ENCODE data around the gene GNAL.
"Not testable (repeated sequence)": the region's sequence is repeated elsewhere in the genome, so short reads cannot be mapped to it uniquely, and the experiment has no call there.

The GNAL gene

DNA sequence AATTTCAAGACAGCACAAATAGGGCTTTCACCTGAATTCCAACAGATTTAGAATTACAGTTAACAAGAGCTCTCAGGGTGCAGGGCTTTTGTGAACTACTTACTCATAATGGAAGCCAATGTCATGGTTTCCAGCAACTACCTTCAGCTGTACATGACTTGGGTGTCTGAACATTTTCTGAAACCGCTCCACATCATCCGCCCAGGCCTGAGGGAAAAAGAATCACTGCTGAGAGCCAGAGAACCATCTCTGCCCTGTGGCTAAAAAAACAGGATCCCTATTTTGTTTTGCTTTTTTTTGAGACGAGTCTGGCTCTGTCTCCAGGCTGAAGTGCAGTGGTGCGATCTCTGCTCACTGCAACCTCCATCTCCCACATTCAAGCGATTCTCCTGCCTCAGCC is 200.2 kb downstream of the GNAL start:
- Mint-ChIP-seq H3K27me3 (no peaks in the 10 kb centered on the region), H3K4me3 (no peak overlapping the region), H3K36me3 (peaks cover 6% of the 10 kb centered on the region), H3K9me3 (no peaks in the 10 kb centered on the region), H3K4me1 (peaks cover 6% of the 10 kb centered on the region), H3K27ac (no peak overlapping the region)

DNA sequence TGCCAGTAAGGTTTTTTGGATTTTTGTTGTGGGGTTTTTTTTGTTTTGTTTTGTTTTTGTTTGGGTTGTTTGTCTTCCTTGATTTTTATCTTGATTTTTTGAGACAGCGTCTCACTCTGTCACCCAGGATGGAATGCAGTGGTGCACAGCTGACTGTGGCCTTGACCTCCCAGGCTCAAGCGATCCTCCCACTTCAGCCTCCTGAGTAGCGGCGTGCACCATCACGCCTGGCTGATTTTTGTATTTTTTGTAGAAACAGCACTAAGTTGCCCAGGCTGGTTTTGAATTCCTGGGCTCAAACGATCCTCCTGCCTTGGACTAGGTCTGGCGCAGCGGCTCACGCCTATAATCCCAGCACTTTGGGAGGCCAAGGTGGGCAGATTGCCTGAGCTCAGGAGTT is 202.7 kb downstream of the GNAL start:
- H3K27ac Mint-ChIP-seq, result no peak overlapping the region
- H3K9me3 Mint-ChIP-seq, result no peaks in the 10 kb centered on the region
- H3K4me3 Mint-ChIP-seq, result no peak overlapping the region
- no peaks in the 10 kb centered on the region for H3K27me3 Mint-ChIP-seq
- H3K36me3 Mint-ChIP-seq, result peaks cover 3% of the 10 kb centered on the region
- H3K4me1 Mint-ChIP-seq, result peaks cover 6% of the 10 kb centered on the region

DNA sequence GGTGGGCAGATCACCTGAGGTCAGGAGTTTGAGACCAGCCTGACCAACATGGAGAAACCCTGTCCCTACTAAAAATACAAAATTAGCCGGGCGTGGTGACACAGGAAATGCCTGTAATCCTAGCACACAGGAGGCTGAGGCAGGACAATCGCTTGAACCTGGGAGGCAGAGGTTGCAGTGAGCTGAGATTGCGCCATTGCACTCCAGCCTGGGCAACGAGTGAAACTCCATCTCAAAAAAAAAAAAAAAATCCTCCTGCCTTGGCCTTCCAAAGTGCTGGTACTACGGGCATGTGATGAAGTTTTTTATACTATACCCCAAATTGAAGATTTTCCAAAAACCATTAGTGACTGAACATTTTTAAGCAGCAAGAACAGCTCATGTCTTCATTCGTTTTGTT is 203.4 kb downstream of the GNAL start:
- not testable (repeated sequence) for H3K27me3 Mint-ChIP-seq, H3K27ac Mint-ChIP-seq, H3K36me3 Mint-ChIP-seq, H3K4me3 Mint-ChIP-seq, H3K9me3 Mint-ChIP-seq, H3K4me1 Mint-ChIP-seq

DNA sequence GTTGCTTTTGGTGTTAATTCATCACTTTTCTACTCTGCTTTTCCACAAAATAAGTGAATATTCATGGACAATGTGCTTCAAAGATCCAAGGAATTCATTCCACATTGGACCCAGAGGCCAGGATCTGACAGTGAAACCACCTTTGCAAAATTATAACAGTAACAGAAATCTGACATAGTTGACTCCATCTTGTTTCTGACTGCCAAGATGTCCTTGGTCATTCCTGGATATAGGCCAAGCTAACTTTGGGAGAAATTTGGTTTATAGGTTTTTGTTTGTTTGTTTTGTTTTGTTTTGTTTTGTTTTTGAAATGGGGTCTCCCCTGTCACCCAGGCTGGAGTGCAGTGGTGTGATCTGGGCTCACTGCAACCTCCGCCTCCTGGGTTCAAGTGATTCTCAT is 208.7 kb downstream of the GNAL start:
- Mint-ChIP-seq H3K4me1 (peaks cover 6% of the 10 kb centered on the region), H3K36me3 (peaks cover 4% of the 10 kb centered on the region), H3K27ac (no peak overlapping the region), H3K4me3 (no peak overlapping the region), H3K9me3 (no peaks in the 10 kb centered on the region), H3K27me3 (no peaks in the 10 kb centered on the region)

DNA sequence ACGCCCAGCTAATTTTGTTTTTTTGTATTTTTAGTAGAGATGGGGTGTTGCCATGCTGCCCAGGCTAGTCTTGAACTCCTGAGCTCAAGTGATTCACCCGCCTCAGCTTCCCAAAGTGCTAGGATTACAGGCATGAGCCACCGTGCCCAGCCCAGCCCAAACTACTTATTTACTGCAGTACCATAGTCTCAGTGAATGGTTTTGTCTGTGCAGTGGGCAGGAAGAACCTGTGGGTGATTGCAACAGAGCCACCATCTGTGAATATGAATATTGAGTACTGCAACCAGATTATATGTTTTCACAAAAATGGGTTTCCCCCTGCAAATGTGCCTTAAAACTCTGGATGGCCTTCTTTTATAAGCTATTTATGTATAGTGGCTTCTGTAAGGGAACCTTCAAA is 210.0 kb downstream of the GNAL start:
- H3K4me1 Mint-ChIP-seq, result peaks cover 4% of the 10 kb centered on the region
- no peaks in the 10 kb centered on the region for H3K27me3 Mint-ChIP-seq
- H3K4me3 Mint-ChIP-seq, result no peak overlapping the region
- H3K36me3 Mint-ChIP-seq, result peaks cover 7% of the 10 kb centered on the region
- H3K9me3 Mint-ChIP-seq, result no peaks in the 10 kb centered on the region
- H3K27ac Mint-ChIP-seq, result no peak overlapping the region

DNA sequence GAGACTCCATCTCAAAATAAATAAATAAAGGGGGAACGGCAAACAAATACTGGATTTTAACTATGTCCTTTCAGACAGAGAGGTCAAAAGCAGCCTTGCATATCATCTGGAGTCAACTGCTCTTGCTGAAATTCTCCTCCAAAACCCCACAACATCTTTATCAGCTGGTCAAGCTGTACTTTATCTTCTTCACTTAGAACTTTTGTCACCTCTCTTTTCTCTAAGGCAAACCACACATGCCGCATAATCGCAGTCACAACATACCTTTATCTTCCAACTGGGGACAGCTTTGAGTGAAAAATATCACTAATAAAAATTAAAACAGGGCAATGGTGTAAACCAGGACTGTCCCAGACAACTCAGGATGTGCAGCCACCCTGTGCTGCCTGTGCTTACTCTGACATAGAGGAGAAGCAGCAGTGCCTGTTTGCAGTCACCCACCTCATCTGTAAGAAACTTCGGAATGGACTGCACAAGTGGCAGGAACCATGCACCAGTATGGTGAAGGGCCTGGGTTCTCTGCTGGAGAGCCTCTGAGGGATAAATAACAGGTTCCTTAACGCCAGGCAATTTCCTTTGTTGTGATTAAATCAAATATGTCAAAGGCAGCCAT is 212.9 kb downstream of the GNAL start:
- Mint-ChIP-seq H3K4me3 (no peak overlapping the region), H3K9me3 (no peaks in the 10 kb centered on the region), H3K27ac (no peak overlapping the region), H3K36me3 (peaks cover 7% of the 10 kb centered on the region), H3K27me3 (no peaks in the 10 kb centered on the region), H3K4me1 (peaks cover 16% of the 10 kb centered on the region)

DNA sequence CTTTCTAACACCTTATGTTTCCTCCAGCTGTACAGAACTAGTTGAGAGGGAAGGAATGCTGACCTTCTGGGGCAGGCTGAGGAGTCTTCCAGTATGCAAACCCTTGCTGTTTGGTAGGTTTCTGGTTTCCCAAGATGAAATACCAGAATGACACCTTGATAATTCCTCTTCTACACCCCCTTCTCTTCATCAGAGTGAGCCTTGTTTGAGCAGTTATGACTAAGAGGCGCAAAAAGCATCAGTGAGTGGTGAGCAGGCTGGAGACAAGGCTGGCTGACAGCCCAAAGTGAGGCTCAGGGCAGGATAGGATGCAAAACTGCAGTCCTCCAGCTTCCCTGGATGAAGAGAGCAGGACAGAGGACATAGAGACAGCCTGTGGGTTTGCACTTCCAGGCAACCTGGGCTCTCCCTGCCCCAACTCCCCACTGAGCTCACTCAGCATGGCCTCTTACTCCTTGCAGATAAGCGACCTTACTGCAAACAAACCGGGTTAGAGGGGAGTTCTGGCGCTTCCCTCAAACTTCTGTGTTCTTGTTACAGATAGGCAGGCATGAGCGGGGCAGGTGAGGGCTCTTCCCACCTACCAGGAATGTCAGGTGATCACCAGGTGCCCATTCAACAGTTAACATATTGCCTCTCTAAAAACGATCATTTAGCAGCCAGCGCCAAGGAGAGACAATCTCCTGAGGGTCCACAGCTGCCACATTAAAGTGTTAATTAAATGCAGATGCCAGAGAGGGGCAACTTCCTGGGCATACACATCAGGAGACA is 213.6 kb downstream of the GNAL start:
- Mint-ChIP-seq H3K36me3 (peaks cover 4% of the 10 kb centered on the region), H3K4me3 (no peak overlapping the region), H3K27ac (no peak overlapping the region), H3K4me1 (peaks cover 23% of the 10 kb centered on the region), H3K27me3 (no peaks in the 10 kb centered on the region), H3K9me3 (no peaks in the 10 kb centered on the region)

DNA sequence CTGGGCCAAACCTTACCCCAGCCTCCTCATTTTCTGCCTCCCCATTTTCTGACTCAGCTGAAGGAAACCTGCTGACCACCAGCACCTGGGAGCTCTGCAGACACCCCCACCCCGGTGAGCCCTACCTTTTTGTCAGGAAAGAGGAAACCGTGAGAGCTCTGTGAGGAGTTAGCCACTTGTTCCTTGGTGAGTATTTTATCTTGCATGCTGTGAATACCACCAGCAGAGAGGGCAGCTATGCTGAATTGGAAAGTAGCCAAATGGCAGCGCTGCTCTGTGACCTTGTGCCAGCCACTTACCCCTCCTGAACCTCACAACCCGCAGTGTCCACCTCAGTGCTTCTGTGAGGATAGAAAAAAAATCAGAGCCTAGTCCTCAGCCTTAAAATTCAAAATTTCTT is 216.5 kb downstream of the GNAL start:
- H3K4me1 Mint-ChIP-seq, result peaks cover 34% of the 10 kb centered on the region
- no peak overlapping the region for H3K27ac Mint-ChIP-seq
- peak overlapping the region; percentile 47 for H3K4me3 Mint-ChIP-seq
- H3K36me3 Mint-ChIP-seq, result peaks cover 4% of the 10 kb centered on the region
- H3K9me3 Mint-ChIP-seq, result no peaks in the 10 kb centered on the region
- H3K27me3 Mint-ChIP-seq, result no peaks in the 10 kb centered on the region

DNA sequence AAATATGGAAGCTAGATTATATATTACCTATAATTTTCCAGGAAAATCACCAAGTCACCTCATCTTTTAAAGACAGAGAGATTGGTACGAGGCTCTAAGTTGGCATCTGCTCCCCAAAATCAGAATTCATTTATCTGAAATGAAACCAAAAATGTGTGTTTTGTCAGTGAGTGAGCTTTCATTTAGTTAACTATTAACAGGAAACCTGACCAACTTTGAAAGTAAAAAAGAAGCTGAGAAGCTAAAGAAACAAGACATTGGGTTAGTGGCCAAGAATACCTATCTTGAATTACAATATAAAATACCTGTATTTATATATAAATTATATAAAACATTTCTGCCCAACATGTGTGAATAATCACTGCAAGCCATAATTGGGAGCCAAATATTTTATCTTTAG is 217.1 kb downstream of the GNAL start:
- H3K4me1 Mint-ChIP-seq, result peaks cover 34% of the 10 kb centered on the region
- peaks cover 4% of the 10 kb centered on the region for H3K36me3 Mint-ChIP-seq
- H3K4me3 Mint-ChIP-seq, result peak overlapping the region; percentile 47
- H3K27me3 Mint-ChIP-seq, result no peaks in the 10 kb centered on the region
- H3K9me3 Mint-ChIP-seq, result no peaks in the 10 kb centered on the region
- peak overlapping the region; percentile 23 for H3K27ac Mint-ChIP-seq

DNA sequence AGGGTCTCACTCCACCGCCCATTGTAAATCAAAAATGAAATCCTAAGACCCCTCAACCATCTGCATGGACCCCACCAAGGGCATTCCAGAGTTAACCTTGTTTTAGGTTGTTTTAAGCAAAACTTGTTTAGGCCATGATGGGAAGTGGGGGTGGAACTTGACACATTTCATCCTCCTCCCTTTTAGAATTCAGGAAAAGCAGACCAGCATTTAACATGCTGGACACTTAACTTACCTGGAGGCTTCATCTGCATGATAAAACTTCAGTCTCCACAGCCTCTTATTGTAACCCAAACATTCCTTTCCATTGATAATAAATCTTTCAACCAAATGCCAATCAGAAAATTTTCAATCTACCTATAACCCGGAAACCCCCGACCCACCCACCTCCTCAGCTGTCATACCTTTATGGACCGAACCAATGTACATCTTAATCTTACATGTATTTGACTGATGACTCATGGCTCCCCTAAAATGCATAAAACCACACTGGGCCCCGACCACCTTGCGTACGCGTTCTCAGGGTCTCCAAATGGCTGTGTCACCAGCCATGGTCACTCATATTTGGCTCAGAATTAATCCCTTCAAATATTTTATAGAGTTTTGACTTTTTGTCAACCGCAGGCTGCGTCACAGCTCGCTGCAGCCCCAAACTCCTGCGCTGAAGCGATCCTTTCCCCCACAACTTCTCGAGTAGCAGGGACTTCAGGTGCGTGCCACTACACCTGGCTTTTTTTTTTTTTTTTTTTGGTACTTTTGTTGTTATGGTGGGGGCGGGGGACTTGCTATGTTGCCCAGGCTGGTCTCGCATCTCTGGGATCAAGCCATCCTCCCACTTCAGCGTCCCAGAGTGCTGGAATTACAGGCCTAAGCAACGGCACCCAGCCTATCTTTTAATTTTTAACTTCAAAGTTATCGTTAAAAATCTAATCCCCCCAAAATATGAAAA is 218.1 kb downstream of the GNAL start:
- H3K4me1 Mint-ChIP-seq, result peaks cover 34% of the 10 kb centered on the region

DNA sequence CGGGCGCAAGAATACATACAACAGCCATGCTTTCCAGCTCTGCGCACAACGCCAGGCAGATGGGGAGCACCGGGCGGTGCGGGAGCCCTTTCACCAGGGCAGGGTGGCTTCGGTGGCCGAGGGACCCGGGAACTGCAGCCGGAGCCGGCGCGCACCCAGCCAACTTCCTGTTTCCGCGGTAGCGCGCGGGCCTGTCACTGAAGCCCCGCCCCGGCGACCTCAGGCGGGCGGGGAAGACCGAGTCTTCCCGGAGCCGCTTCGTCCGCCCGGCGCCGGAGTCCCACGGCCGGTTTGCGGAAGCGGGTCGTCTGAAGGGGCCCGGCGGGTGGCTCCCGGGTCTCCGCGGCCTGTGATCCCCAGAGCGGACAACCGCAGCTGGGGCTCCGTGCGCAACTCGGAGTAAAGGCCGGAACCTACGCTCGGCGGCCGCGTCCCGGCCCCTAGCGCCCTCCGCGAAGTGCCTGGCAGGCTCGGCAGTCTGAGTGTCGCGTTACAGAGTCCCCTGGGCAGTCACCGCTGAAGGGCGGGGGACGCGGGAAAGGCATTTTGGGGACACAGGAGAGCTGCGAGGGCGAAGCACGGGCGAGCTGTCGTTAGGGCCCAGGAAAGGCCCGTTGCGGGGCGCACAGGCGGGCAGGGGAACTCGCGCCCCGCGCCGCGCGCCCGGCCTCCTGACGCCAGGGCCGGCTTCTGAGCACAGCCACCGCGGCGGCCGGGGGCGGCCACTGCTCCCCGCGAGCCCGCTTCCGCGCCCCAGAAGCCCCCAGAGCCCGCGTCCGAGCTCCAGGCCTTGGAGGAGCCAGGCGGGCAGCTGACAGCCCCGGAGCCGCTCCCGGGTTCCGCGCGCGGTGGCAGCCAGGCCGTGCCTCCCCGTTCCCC is 219.4 kb downstream of the GNAL start, which contains the start of gene MPPE1:
Gene MPPE1, minus strand, starts transcription at position 136 of the 879 bp plus-strand sequence. CDS start 11,053 bp downstream, outside the sequence.
- no peaks in the 10 kb centered on the region for H3K9me3 Mint-ChIP-seq
- peaks cover 34% of the 10 kb centered on the region for H3K4me1 Mint-ChIP-seq
- H3K27me3 Mint-ChIP-seq, result no peaks in the 10 kb centered on the region
- H3K27ac Mint-ChIP-seq, result peak within 1 kb of the TSS; percentile 94
- H3K36me3 Mint-ChIP-seq, result peaks cover 4% of the 10 kb centered on the region
- H3K4me3 Mint-ChIP-seq, result peak within 1 kb of the TSS; percentile 94

More for the DNA sequence above, 218.1 kb downstream of the GNAL start:
- Mint-ChIP-seq H3K36me3 (peaks cover 4% of the 10 kb centered on the region), H3K4me3 (peak overlapping the region; percentile 94), H3K27me3 (no peaks in the 10 kb centered on the region), H3K27ac (peak overlapping the region; percentile 93), H3K9me3 (no peaks in the 10 kb centered on the region)

DNA sequence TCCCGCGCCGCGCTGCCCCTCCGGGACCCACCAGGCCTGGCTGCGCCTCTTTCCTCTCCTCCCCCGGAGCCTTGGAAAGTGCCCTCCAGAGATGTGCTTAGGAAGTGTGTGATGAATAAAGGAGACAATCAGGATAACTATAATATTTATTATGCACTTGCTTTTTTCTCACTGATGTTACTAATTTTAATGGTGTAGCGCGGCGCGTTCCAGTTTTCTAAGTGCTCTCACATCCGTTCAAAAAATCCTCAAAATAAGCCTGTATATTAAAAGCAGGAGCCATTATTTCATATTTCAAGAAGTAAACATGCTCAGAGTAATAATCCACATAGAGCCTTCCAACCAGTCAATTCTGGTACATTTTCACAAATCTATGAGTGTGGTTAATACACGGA is 220.0 kb downstream of the GNAL start:
- H3K9me3 Mint-ChIP-seq, result no peaks in the 10 kb centered on the region
- peak overlapping the region; percentile 90 for H3K4me3 Mint-ChIP-seq
- no peaks in the 10 kb centered on the region for H3K36me3 Mint-ChIP-seq
- H3K4me1 Mint-ChIP-seq, result peaks cover 30% of the 10 kb centered on the region
- H3K27ac Mint-ChIP-seq, result peak overlapping the region; percentile 94
- no peaks in the 10 kb centered on the region for H3K27me3 Mint-ChIP-seq

DNA sequence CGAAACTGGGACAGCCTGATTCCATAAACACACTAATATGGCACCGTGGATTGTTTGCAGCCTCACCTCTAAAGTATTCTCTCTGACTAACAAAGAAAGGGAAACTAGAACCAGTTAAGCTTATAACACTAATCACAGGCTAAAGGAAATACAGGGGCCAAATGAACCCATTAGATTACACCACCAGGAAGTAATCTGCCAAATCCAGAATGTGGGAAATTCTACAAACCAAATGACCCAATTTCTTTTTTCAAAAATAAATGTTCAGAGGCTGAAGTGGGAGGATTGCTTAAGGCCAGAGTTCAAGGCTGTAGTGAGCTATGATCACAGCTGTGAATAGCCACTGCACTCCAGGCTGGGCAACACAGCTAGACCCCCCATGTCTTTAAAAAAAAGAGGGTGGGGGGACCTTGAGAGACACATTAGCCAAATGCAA is 220.5 kb downstream of the GNAL start:
- Mint-ChIP-seq H3K4me3 (peak overlapping the region; percentile 90), H3K4me1 (peaks cover 30% of the 10 kb centered on the region), H3K27ac (no peak overlapping the region), H3K27me3 (no peaks in the 10 kb centered on the region), H3K36me3 (no peaks in the 10 kb centered on the region), H3K9me3 (no peaks in the 10 kb centered on the region)

DNA sequence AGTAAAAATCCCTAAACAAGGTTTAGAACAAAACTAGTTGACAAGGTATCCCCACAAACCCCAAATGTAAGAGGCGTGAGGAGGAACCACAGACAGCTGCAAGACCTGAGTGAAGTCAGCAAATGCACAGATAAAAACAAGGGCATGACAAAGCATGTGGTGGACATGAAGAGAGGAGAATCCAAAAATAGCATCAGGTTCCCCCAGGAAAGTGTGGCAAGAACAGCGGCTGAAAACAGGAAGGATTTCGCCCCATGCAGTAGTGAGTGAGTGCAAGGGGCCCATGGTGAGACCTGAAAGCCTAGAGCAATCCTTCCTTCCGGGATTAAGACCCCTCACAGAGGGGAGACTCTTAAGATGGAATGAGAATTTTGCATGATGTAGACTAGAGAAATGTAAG is 227.8 kb downstream of the GNAL start:
- not testable (repeated sequence) for H3K36me3 Mint-ChIP-seq, H3K4me3 Mint-ChIP-seq, H3K4me1 Mint-ChIP-seq, H3K9me3 Mint-ChIP-seq, H3K27ac Mint-ChIP-seq, H3K27me3 Mint-ChIP-seq

DNA sequence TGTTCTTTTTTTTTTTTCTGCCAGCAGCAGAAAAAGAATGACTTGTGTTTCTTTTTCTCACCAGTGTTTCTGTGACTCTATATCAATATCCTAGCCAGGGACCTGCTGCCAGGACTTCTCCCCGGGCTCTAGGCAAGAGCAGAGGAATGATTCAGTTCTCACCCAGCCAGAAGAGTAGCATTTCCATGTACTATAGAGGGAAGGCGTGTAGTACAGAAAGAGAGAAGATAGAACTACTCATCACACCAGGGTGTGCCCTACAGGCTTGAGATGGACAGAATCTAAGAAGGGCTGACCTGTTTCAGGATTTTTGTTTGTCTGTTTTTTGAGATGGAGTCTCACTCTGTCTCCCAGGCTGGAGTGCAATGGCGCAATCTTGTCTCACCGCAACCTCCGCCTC is 230.5 kb downstream of the GNAL start:
- H3K27ac Mint-ChIP-seq, H3K27me3 Mint-ChIP-seq, H3K4me3 Mint-ChIP-seq, H3K4me1 Mint-ChIP-seq, H3K9me3 Mint-ChIP-seq, H3K36me3 Mint-ChIP-seq: not testable (repeated sequence)
